Measurements from ENCODE around the gene CCT4. TPM values are rescaled to one million over a fixed set of nuclear protein-coding genes. Genes with fewer than 3 reads are reported as not detected.

The CCT4 gene
- total RNA-seq, 2 experiments from 2014 or later: 196 to 232 TPM

- Histone ChIP-seq H3K79me2 (ENCODE audit: insufficient read depth, low read depth, low read length) (no peaks in the 10 kb centered on the region), H3K4me1 (ENCODE audit: insufficient read depth, low read length, poor library complexity, severe bottlenecking) (no peaks in the 10 kb centered on the region), H3K36me3 (ENCODE audit: insufficient read depth, low read length) (no peaks in the 10 kb centered on the region), H3K4me2 (ENCODE audit: low read length) (no peak overlapping the region), H3K4me3 (ENCODE audit: low read depth, low read length, poor library complexity, severe bottlenecking) (no peak overlapping the region), H3K9me2 (ENCODE audit: insufficient read depth, low read length) (no peaks in the 10 kb centered on the region), H2AFZ (ENCODE audit: low read length) (no peak overlapping the region), H3K27ac (ENCODE audit: low read depth, low read length, poor library complexity, severe bottlenecking) (no peak overlapping the region), H3K9me3 (ENCODE audit: low read length) (no peaks in the 10 kb centered on the region), H4K20me1 (ENCODE audit: insufficient read depth, low read length) (no peaks in the 10 kb centered on the region)
- DNase-seq (ENCODE audit: low spot score): no peak
- CTCF ChIA-PET (ENCODE audit: unreplicated experiment): interaction anchor here (0.7 kb wide), 1 partner anchor 49 kb away, joined by 3 read pairs; no protein-coding TSS in a partner anchor
- POLR2A ChIA-PET: interaction anchor here (0.6 to 0.9 kb wide), 2 partner anchors 26 to 67 kb away, joined by 3 read pairs; no protein-coding TSS in a partner anchor
- intact Hi-C loops (cut with micrococcal nuclease; ENCODE audit: unreplicated experiment): no loop called here
- BruUV-seq (replicated peaks): no TSS peak
- TF ChIP-seq EZH2phosphoT487 (IDR thresholded peaks at IDR 0.05; ENCODE audit: borderline replicate concordance, low read depth, low read length): no peak
Observed at GRCh38 chr2:61841286-61841685, 47.2 kb downstream of the CCT4 start.

- intact Hi-C loops (cut with micrococcal nuclease; ENCODE audit: unreplicated experiment): no loop called here
- no peaks in the 10 kb centered on the region for H3K36me3 ChIP-seq (ENCODE audit: insufficient read depth, low read length)
- H3K4me2 ChIP-seq (ENCODE audit: low read length): no peak overlapping the region
Observed at GRCh38 chr2:61834893-61835292, 53.6 kb downstream of the CCT4 start.

GRCh38 chr2:61833971-61834370, 54.5 kb downstream of the CCT4 start:
- Histone ChIP-seq H3K79me2 (ENCODE audit: insufficient read depth, low read depth, low read length) (no peaks in the 10 kb centered on the region), H3K27ac (ENCODE audit: low read depth, low read length, poor library complexity, severe bottlenecking) (no peak overlapping the region), H3K4me2 (ENCODE audit: low read length) (no peak overlapping the region), H3K36me3 (ENCODE audit: insufficient read depth, low read length) (no peaks in the 10 kb centered on the region), H3K9me2 (ENCODE audit: insufficient read depth, low read length) (no peaks in the 10 kb centered on the region), H3K4me1 (ENCODE audit: insufficient read depth, low read length, poor library complexity, severe bottlenecking) (no peaks in the 10 kb centered on the region), H3K4me3 (ENCODE audit: low read depth, low read length, poor library complexity, severe bottlenecking) (no peak overlapping the region), H4K20me1 (ENCODE audit: insufficient read depth, low read length) (no peaks in the 10 kb centered on the region), H2AFZ (ENCODE audit: low read length) (no peak overlapping the region), H3K9me3 (ENCODE audit: low read length) (no peaks in the 10 kb centered on the region)
- ChIA-PET POLR2A (no interaction called here), CTCF (ENCODE audit: unreplicated experiment) (no interaction called here)
- DNase-seq (ENCODE audit: low spot score): no peak
- BruUV-seq (replicated peaks): no TSS peak
- TF ChIP-seq EZH2phosphoT487 (IDR thresholded peaks at IDR 0.05; ENCODE audit: borderline replicate concordance, low read depth, low read length) (no peak), CTCF (conservative IDR thresholded peaks at IDR 0.05; ENCODE audit: low read length) (no peak)
- intact Hi-C loops (cut with micrococcal nuclease; ENCODE audit: unreplicated experiment): no loop called here

More at GRCh38 chr2:61834893-61835292, 53.6 kb downstream of the CCT4 start:
- H3K4me1 ChIP-seq (ENCODE audit: insufficient read depth, low read length, poor library complexity, severe bottlenecking): no peaks in the 10 kb centered on the region
- no peak overlapping the region for H3K27ac ChIP-seq (ENCODE audit: low read depth, low read length, poor library complexity, severe bottlenecking)
- no peaks in the 10 kb centered on the region for H3K79me2 ChIP-seq (ENCODE audit: insufficient read depth, low read depth, low read length)
- POLR2A ChIA-PET: no interaction called here
- no peaks in the 10 kb centered on the region for H4K20me1 ChIP-seq (ENCODE audit: insufficient read depth, low read length)
- CTCF ChIA-PET (ENCODE audit: unreplicated experiment): no interaction called here
- BruUV-seq (replicated peaks): no TSS peak
- no peak for DNase-seq (ENCODE audit: low spot score)
- H3K4me3 ChIP-seq (ENCODE audit: low read depth, low read length, poor library complexity, severe bottlenecking): no peak overlapping the region
- no peaks in the 10 kb centered on the region for H3K9me2 ChIP-seq (ENCODE audit: insufficient read depth, low read length)
- no peaks in the 10 kb centered on the region for H3K9me3 ChIP-seq (ENCODE audit: low read length)
- no peak for TF ChIP-seq EZH2phosphoT487 (IDR thresholded peaks at IDR 0.05; ENCODE audit: borderline replicate concordance, low read depth, low read length)
- TF ChIP-seq CTCF (conservative IDR thresholded peaks at IDR 0.05; ENCODE audit: low read length): no peak
- H2AFZ ChIP-seq (ENCODE audit: low read length): no peak overlapping the region
